ENCODE measurements around the gene CASP5.

CASP5 gene

GRCh38 chr11:104997288-104997687 is 25.7 kb downstream of the CASP5 start:
- Histone ChIP-seq H4K20me1 (ENCODE audit: insufficient read depth, low read length) (no peaks in the 10 kb centered on the region), H3K4me2 (ENCODE audit: low read length) (no peak overlapping the region), H3K4me3 (ENCODE audit: low read depth, low read length, poor library complexity, severe bottlenecking) (no peak overlapping the region), H3K27me3 (ENCODE audit: insufficient read depth, low read length) (no peaks in the 10 kb centered on the region), H3F3A (ENCODE audit: insufficient read depth, low read length) (no peaks in the 10 kb centered on the region), H3K9me2 (ENCODE audit: low read depth, low read length) (no peaks in the 10 kb centered on the region), H2AFZ (ENCODE audit: low read length) (no peak overlapping the region), H3K27ac (ENCODE audit: low read depth, low read length, poor library complexity, severe bottlenecking) (no peak overlapping the region), H3K9ac (ENCODE audit: low read length) (no peak overlapping the region), H3K36me3 (ENCODE audit: insufficient read depth, low read length) (no peaks in the 10 kb centered on the region), H3K4me1 (ENCODE audit: insufficient read depth, low read length, severe bottlenecking) (no peaks in the 10 kb centered on the region), H3K79me2 (ENCODE audit: insufficient read depth, low read length) (no peaks in the 10 kb centered on the region), H3K9me3 (ENCODE audit: low read length) (no peaks in the 10 kb centered on the region)
- TF ChIP-seq EZH2 (IDR thresholded peaks at IDR 0.05; ENCODE audit: borderline replicate concordance, low read length) = no peak
- TF ChIP-seq, protein P1, sequence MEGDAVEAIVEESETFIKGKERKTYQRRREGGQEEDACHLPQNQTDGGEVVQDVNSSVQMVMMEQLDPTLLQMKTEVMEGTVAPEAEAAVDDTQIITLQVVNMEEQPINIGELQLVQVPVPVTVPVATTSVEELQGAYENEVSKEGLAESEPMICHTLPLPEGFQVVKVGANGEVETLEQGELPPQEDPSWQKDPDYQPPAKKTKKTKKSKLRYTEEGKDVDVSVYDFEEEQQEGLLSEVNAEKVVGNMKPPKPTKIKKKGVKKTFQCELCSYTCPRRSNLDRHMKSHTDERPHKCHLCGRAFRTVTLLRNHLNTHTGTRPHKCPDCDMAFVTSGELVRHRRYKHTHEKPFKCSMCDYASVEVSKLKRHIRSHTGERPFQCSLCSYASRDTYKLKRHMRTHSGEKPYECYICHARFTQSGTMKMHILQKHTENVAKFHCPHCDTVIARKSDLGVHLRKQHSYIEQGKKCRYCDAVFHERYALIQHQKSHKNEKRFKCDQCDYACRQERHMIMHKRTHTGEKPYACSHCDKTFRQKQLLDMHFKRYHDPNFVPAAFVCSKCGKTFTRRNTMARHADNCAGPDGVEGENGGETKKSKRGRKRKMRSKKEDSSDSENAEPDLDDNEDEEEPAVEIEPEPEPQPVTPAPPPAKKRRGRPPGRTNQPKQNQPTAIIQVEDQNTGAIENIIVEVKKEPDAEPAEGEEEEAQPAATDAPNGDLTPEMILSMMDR (IDR thresholded peaks at IDR 0.05; ENCODE audit: low read length) = no peak

DNA sequence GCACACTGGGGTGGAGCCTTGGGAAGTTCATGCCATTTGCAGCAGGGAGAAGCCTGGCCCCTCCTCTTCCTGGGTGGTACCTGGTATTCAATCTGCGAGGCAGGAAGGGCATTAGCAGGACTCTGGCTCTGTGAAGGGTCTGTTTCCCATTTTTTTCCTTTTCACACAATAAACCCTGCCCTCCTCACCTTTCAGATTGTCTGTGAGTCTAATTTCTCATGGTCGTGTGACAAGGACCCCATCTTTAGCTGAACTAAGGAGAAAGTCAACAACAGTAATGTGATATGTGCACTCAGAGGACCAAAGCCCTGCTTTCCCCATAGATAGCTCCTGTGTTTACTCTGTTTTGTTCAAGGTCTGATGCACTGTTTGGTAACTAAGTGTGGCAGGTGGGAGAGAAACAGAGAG is 28.0 kb downstream of the CASP5 start:
- Histone ChIP-seq H3K9ac (ENCODE audit: low read length) (no peak overlapping the region), H3K9me2 (ENCODE audit: low read depth, low read length) (no peaks in the 10 kb centered on the region), H2AFZ (ENCODE audit: low read length) (no peak overlapping the region), H3K36me3 (ENCODE audit: insufficient read depth, low read length) (no peaks in the 10 kb centered on the region), H3K9me3 (ENCODE audit: low read length) (no peaks in the 10 kb centered on the region), H3K4me1 (ENCODE audit: insufficient read depth, low read length, severe bottlenecking) (no peaks in the 10 kb centered on the region), H3K27me3 (ENCODE audit: insufficient read depth, low read length) (no peaks in the 10 kb centered on the region), H3K4me3 (ENCODE audit: low read depth, low read length, poor library complexity, severe bottlenecking) (no peak overlapping the region), H3K79me2 (ENCODE audit: insufficient read depth, low read length) (no peaks in the 10 kb centered on the region), H3K27ac (ENCODE audit: low read depth, low read length, poor library complexity, severe bottlenecking) (no peak overlapping the region), H3F3A (ENCODE audit: insufficient read depth, low read length) (no peaks in the 10 kb centered on the region), H4K20me1 (ENCODE audit: insufficient read depth, low read length) (no peaks in the 10 kb centered on the region), H3K4me2 (ENCODE audit: low read length) (no peak overlapping the region)
- no peak for TF ChIP-seq EZH2 (IDR thresholded peaks at IDR 0.05; ENCODE audit: borderline replicate concordance, low read length)
- TF ChIP-seq, protein P1 (IDR thresholded peaks at IDR 0.05; ENCODE audit: low read length) = no peak

DNA sequence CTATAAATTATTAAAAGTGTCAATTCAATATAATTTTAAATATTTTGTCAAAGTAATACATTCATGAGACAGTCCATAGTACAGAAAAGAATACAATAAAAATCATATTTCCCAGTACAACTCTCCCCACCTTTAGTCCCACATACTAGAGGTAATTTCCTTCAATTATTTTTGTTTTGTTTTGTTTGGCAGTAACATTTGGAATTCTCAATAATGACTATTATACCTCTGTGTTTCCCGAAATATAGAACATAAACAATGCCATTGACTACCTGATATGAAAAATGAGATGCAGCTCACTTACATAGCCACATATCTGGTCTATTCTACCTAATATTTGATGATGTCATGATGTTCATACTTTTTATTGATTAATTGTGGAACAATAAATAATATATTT is 30.2 kb downstream of the CASP5 start:
- no peak for TF ChIP-seq EZH2 (IDR thresholded peaks at IDR 0.05; ENCODE audit: borderline replicate concordance, low read length)
- TF ChIP-seq, protein P1 (IDR thresholded peaks at IDR 0.05; ENCODE audit: low read length) = no peak
- Histone ChIP-seq H3K27ac (ENCODE audit: low read depth, low read length, poor library complexity, severe bottlenecking) (no peak overlapping the region), H3K27me3 (ENCODE audit: insufficient read depth, low read length) (no peaks in the 10 kb centered on the region), H3K4me2 (ENCODE audit: low read length) (no peak overlapping the region), H3K4me3 (ENCODE audit: low read depth, low read length, poor library complexity, severe bottlenecking) (no peak overlapping the region), H3K9me3 (ENCODE audit: low read length) (no peaks in the 10 kb centered on the region), H3K4me1 (ENCODE audit: insufficient read depth, low read length, severe bottlenecking) (no peaks in the 10 kb centered on the region), H3K9me2 (ENCODE audit: low read depth, low read length) (no peaks in the 10 kb centered on the region), H3K36me3 (ENCODE audit: insufficient read depth, low read length) (no peaks in the 10 kb centered on the region), H3F3A (ENCODE audit: insufficient read depth, low read length) (no peaks in the 10 kb centered on the region), H3K79me2 (ENCODE audit: insufficient read depth, low read length) (no peaks in the 10 kb centered on the region), H2AFZ (ENCODE audit: low read length) (no peak overlapping the region), H4K20me1 (ENCODE audit: insufficient read depth, low read length) (no peaks in the 10 kb centered on the region), H3K9ac (ENCODE audit: low read length) (no peak overlapping the region)
